Mesothelial cell of epicardium (in vitro differentiated cells): ENCODE data around the gene GALNT5. TPM values are rescaled to one million over a fixed set of nuclear protein-coding genes. Genes with fewer than 3 reads are reported as not detected.

ENCODE experiments used
- DNase-seq, 2 experiments: peaks; one replicate each; pipeline ENCODE4 v3.0.0; 2021; ENCODE audit warnings: low spot score in 2 of 2; ENCODE audit not compliant: unreplicated experiment in 2 of 2
- H3K27ac Mint-ChIP-seq: 2 replicates; pipeline ENCODE4 v1.8.0; 2021; ENCODE audit warnings: mixed read lengths
- H3K27me3 Mint-ChIP-seq: 2 replicates; pipeline ENCODE4 v1.8.0; 2021; ENCODE audit warnings: low read depth, mixed read lengths
- H3K36me3 Mint-ChIP-seq: 2 replicates; pipeline ENCODE4 v1.8.0; 2021; ENCODE audit warnings: mixed read lengths
- H3K4me1 Mint-ChIP-seq: 2 replicates; pipeline ENCODE4 v1.8.0; 2021; ENCODE audit warnings: mixed read lengths
- H3K4me3 Mint-ChIP-seq: 2 replicates; pipeline ENCODE4 v1.8.0; 2021; ENCODE audit warnings: mild to moderate bottlenecking, moderate library complexity, mixed read lengths
- H3K9me3 Mint-ChIP-seq: 2 replicates; pipeline ENCODE4 v1.8.0; 2021; ENCODE audit warnings: mixed read lengths
- total RNA-seq: library from RNA; stranded (reverse); gene quantifications from 3 replicates; pipeline ENCODE4 v1.2.1, GENCODE V29; 2021
- TF ChIP-seq, protein P1 (sequence below): fragments of 200-600 bp; sonication (generic); IDR thresholded peaks from one replicate; pipeline ENCODE4 v1.5.0; 2021; ENCODE audit warnings: antibody characterized with exemption; ENCODE audit not compliant: unreplicated experiment

The GALNT5 gene
- total RNA-seq, 1 donor from 2014 or later = 1.3 TPM

DNA sequence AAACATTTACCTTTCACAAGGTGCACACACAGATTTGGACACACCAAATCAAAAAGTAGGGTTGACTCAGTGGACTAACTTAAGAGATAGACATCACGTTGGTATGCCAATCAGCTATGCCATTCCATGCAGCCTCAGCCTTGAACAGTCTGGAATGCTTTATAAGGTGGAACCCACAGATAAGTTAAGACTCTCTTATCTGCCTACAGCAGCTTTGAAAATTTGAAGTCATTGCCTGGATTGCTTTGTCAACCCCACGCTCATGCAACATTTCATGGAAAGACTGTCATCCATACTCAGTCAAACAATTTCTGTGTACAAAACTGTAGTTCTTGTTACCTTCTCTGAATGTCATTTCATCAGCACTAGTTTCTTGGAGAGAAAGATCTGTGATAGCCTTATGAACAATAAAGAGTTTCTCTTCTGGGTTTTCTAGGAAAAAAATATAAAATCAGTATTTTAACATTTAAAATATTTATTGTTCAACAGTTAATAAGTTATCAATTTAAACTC, 66.9 kb downstream of the GALNT5 start:
- H3K9me3 Mint-ChIP-seq = no peaks in the 10 kb centered on the region
- H3K36me3 Mint-ChIP-seq = no peaks in the 10 kb centered on the region
- DNase-seq = no peak
- peaks cover 4% of the 10 kb centered on the region for H3K27me3 Mint-ChIP-seq
- H3K27ac Mint-ChIP-seq = no peak overlapping the region
- TF ChIP-seq, protein P1, sequence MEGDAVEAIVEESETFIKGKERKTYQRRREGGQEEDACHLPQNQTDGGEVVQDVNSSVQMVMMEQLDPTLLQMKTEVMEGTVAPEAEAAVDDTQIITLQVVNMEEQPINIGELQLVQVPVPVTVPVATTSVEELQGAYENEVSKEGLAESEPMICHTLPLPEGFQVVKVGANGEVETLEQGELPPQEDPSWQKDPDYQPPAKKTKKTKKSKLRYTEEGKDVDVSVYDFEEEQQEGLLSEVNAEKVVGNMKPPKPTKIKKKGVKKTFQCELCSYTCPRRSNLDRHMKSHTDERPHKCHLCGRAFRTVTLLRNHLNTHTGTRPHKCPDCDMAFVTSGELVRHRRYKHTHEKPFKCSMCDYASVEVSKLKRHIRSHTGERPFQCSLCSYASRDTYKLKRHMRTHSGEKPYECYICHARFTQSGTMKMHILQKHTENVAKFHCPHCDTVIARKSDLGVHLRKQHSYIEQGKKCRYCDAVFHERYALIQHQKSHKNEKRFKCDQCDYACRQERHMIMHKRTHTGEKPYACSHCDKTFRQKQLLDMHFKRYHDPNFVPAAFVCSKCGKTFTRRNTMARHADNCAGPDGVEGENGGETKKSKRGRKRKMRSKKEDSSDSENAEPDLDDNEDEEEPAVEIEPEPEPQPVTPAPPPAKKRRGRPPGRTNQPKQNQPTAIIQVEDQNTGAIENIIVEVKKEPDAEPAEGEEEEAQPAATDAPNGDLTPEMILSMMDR = no peak
- peaks cover 2% of the 10 kb centered on the region for H3K4me1 Mint-ChIP-seq
- H3K4me3 Mint-ChIP-seq = no peak overlapping the region

DNA sequence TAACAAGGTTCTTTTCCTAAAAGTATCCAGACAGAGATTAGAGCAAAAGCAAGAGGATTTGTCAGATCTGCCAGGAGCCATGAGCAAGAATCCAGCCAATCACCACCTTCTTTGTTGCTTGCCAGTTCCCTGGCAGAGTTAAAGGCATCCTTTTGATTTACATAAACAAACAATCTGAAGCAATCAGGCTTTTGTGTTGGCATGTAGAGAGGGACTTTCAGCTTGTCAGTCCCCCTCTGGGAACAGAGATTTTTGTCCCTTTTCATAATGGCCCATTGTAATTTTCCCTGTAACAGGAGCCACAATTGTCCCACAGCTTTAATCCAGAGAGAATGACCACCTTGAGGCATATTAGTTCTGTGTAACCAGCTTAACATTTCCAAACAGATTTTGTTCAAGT, 68.3 kb downstream of the GALNT5 start, which contains the start of gene ERMN:
TSS of gene ERMN (minus strand) at position 39 of the 400 bp plus-strand sequence. CDS start 182 bp downstream, outside the sequence.
- Mint-ChIP-seq H3K4me3 (no peak within 1 kb of the TSS), H3K27me3 (peaks cover 4% of the 10 kb centered on the region), H3K36me3 (no peaks in the 10 kb centered on the region), H3K9me3 (no peaks in the 10 kb centered on the region), H3K4me1 (peaks cover 2% of the 10 kb centered on the region), H3K27ac (no peak within 1 kb of the TSS)
- DNase-seq = no peak
- TF ChIP-seq, protein P1 = no peak

DNA sequence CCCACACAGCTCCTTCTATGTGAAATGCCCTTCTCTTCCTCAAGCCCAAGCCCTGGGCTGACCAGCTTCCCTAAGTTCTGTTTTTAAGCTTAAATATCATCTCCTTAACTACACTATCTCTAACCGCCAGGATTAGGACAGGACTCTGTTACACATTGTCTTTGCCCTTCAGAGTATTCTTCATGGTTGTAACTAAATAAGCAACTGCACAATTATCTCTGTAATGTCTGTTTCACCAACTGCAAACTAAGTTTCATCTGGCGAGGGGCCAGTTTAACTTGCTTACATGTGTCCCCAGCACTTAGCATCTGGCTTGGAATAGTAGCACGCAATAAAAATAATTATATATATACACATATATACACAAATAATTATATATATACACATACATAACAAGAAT, 69.2 kb downstream of the GALNT5 start:
- TF ChIP-seq, protein P1 = no peak
- Mint-ChIP-seq H3K4me1 (peaks cover 2% of the 10 kb centered on the region), H3K27ac (no peak overlapping the region), H3K4me3 (no peak overlapping the region), H3K27me3 (peaks cover 8% of the 10 kb centered on the region), H3K36me3 (no peaks in the 10 kb centered on the region), H3K9me3 (no peaks in the 10 kb centered on the region)
- DNase-seq = no peak

DNA sequence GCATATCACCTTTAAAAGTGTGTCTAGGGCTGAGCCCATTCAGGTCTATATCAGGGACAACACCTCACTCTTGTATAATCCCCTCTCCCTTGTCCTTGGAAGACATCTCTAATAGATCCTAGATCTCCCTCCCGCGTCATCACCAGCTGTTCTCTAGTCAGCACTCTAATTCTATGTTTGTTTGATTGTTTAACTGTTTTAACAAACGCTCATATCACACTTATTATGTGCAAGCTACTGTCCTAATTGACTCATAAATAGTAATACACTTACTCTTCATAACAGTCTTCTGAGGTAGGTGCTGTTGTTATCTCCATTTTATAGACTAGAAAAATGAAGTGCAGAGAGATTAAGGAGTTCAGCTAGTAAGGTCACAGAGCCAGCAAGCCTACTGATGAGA, 69.7 kb downstream of the GALNT5 start:
- no peak overlapping the region for H3K4me3 Mint-ChIP-seq
- H3K9me3 Mint-ChIP-seq = no peaks in the 10 kb centered on the region
- H3K36me3 Mint-ChIP-seq = no peaks in the 10 kb centered on the region
- H3K27me3 Mint-ChIP-seq = peaks cover 8% of the 10 kb centered on the region
- no peak for DNase-seq
- TF ChIP-seq, protein P1 = no peak
- peaks cover 2% of the 10 kb centered on the region for H3K4me1 Mint-ChIP-seq
- no peak overlapping the region for H3K27ac Mint-ChIP-seq

DNA sequence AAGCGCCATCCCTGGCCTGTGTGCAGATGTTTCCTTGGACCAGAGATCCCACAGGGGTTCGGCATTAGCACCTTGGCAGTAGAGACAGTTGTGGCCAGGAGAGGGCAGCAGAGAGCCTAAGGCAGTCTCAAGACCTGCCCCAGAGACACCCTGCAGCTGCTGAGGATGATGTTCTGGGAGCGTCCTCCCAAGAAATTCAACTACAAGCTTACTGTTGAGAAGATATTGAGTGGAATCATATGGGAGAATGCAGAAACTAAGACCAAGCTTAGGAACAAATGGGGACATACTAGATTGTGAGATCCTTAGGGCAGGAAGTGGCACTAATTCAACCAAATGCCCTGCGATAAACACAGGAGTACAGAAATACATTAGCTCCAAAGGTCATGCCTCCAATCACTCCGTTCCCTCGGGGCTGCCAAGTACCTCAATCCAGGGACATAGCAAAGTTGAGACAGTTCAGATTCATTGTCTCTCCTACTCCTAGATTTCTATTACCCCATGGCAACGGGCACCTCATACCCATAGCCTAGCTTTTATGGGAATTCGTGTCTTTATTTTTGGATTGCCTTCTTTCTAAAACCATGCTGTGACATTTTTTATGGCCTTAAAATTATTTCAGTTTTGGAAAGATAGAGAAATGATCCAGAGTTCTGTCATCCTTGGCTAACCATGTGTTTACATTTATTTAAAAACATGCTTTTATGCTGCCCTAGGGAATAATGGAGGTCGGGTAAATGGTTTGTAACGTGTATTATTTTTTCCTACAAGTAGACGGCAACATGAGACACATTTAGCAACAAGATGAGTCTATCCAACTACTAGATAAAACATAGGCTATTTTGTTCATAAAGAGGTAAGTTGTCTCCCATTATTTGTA, 70.4 kb downstream of the GALNT5 start:
- H3K27ac Mint-ChIP-seq = no peak overlapping the region
- peak; percentile 53 to 85 for DNase-seq

More for the DNA sequence above, 70.4 kb downstream of the GALNT5 start:
- H3K4me1 Mint-ChIP-seq = peaks cover 2% of the 10 kb centered on the region
- no peak overlapping the region for H3K4me3 Mint-ChIP-seq
- no peaks in the 10 kb centered on the region for H3K9me3 Mint-ChIP-seq
- TF ChIP-seq, protein P1 = peak; percentile 70
- peaks cover 11% of the 10 kb centered on the region for H3K27me3 Mint-ChIP-seq
- no peaks in the 10 kb centered on the region for H3K36me3 Mint-ChIP-seq
